Activated CD8-positive, alpha-beta T cell treated with anti-CD3 and anti-CD28 coated beads for 36 hours (primary cell): ENCODE data around the gene MGMT. TPM values are rescaled to one million over a fixed set of nuclear protein-coding genes. Genes with fewer than 3 reads are reported as not detected.

Experiments used
- ATAC-seq: fragments of 200-7000 bp; cut with Tn5 transposase; one replicate; pipeline ENCODE4 v1.10.0; 2021; ENCODE audit warnings: mild to moderate bottlenecking, moderate library complexity
- CTCF ChIA-PET: fragments of 350-600 bp; sonication (Branson Sonifier 250); formaldehyde crosslinking; loops from one replicate; lab custom pipeline; 2021; ENCODE audit warnings: antibody characterized with exemption; lab: Charles Lee
- POLR2A ChIA-PET: fragments of 350-600 bp; sonication (Branson Sonifier 250); formaldehyde crosslinking; loops from one replicate; lab custom pipeline; 2021; ENCODE audit warnings: antibody characterized with exemption; lab: Charles Lee
- DNase-seq: peaks from one replicate; pipeline ENCODE4 v3.0.0-alpha.2; 2020
- H3K27ac Mint-ChIP-seq: one replicate; pipeline ENCODE4 v1.8.0; 2021; ENCODE audit warnings: mild to moderate bottlenecking, mixed read lengths
- H3K27me3 Mint-ChIP-seq: one replicate; pipeline ENCODE4 v1.8.0; 2021; ENCODE audit warnings: mixed read lengths
- H3K36me3 Mint-ChIP-seq: one replicate; pipeline ENCODE4 v1.8.0; 2021; ENCODE audit warnings: low read depth, mixed read lengths
- H3K4me1 Mint-ChIP-seq: one replicate; pipeline ENCODE4 v1.8.0; 2021; ENCODE audit warnings: low read depth, mixed read lengths
- H3K4me3 Mint-ChIP-seq: one replicate; pipeline ENCODE4 v1.8.0; 2021; ENCODE audit warnings: mild to moderate bottlenecking, moderate library complexity, mixed read lengths
- H3K9me3 Mint-ChIP-seq: one replicate; pipeline ENCODE4 v1.8.0; 2021; ENCODE audit warnings: mixed read lengths
- intact Hi-C: fragments of 100-400 bp; cut with micrococcal nuclease; formaldehyde crosslinking; loops from one replicate; pipeline ENCODE4 v1.10.0; 2022
- total RNA-seq, 2 experiments: library from RNA; stranded (reverse); gene quantifications; one replicate each; pipeline ENCODE4 v1.2.3, GENCODE V29; 2021
- TF ChIP-seq, protein P1 (sequence below): fragments of 200-600 bp; IDR thresholded peaks from one replicate; pipeline ENCODE4 v1.8.0; 2022; ENCODE audit warnings: antibody characterized with exemption, mild to moderate bottlenecking

MGMT gene
- total RNA-seq, 2 experiments from 2014 or later = 16.2 to 17.0 TPM

- intact Hi-C loops = no loop called here
- ChIA-PET CTCF (no interaction called here), POLR2A (no interaction called here)
- TF ChIP-seq, protein P1, sequence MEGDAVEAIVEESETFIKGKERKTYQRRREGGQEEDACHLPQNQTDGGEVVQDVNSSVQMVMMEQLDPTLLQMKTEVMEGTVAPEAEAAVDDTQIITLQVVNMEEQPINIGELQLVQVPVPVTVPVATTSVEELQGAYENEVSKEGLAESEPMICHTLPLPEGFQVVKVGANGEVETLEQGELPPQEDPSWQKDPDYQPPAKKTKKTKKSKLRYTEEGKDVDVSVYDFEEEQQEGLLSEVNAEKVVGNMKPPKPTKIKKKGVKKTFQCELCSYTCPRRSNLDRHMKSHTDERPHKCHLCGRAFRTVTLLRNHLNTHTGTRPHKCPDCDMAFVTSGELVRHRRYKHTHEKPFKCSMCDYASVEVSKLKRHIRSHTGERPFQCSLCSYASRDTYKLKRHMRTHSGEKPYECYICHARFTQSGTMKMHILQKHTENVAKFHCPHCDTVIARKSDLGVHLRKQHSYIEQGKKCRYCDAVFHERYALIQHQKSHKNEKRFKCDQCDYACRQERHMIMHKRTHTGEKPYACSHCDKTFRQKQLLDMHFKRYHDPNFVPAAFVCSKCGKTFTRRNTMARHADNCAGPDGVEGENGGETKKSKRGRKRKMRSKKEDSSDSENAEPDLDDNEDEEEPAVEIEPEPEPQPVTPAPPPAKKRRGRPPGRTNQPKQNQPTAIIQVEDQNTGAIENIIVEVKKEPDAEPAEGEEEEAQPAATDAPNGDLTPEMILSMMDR = no peak
- no peak overlapping the region for H3K4me3 Mint-ChIP-seq
- H3K27ac Mint-ChIP-seq = no peak overlapping the region
- H3K4me1 Mint-ChIP-seq = no peaks in the 10 kb centered on the region
- H3K27me3 Mint-ChIP-seq = no peaks in the 10 kb centered on the region
- no peaks in the 10 kb centered on the region for H3K9me3 Mint-ChIP-seq
- peaks cover 50% of the 10 kb centered on the region for H3K36me3 Mint-ChIP-seq
- ATAC-seq (no peak), DNase-seq (no peak)
Observed at GRCh38 chr10:129542589-129542988, 75.5 kb downstream of the MGMT start.

GRCh38 chr10:129544205-129545202 is 77.5 kb downstream of the MGMT start:
- ChIA-PET POLR2A (interaction anchor here (0.7 kb wide), 1 partner anchor 161 kb away, joined by 5 read pairs; no protein-coding TSS in a partner anchor), CTCF (no interaction called here)
- H3K36me3 Mint-ChIP-seq = peaks cover 49% of the 10 kb centered on the region
- H3K9me3 Mint-ChIP-seq = peaks cover 1% of the 10 kb centered on the region
- H3K4me3 Mint-ChIP-seq = no peak overlapping the region
- H3K27ac Mint-ChIP-seq = no peak overlapping the region
- DNase-seq (no peak), ATAC-seq (no peak)
- no peaks in the 10 kb centered on the region for H3K4me1 Mint-ChIP-seq
- intact Hi-C loops = no loop called here
- TF ChIP-seq, protein P1 = no peak
- no peaks in the 10 kb centered on the region for H3K27me3 Mint-ChIP-seq

- Mint-ChIP-seq H3K27me3 (no peaks in the 10 kb centered on the region), H3K27ac (no peak overlapping the region), H3K9me3 (peaks cover 2% of the 10 kb centered on the region), H3K36me3 (peaks cover 49% of the 10 kb centered on the region), H3K4me3 (no peak overlapping the region), H3K4me1 (no peaks in the 10 kb centered on the region)
- DNase-seq (no peak), ATAC-seq (no peak)
- ChIA-PET CTCF (no interaction called here), POLR2A (no interaction called here)
- TF ChIP-seq, protein P1 = no peak
- intact Hi-C loops = no loop called here
Observed at GRCh38 chr10:129545261-129545660, 78.2 kb downstream of the MGMT start.

GRCh38 chr10:129546106-129546505 is 79.1 kb downstream of the MGMT start:
- CTCF ChIA-PET = no interaction called here
- POLR2A ChIA-PET = no interaction called here
- no peak overlapping the region for H3K27ac Mint-ChIP-seq
- TF ChIP-seq, protein P1 = no peak
- intact Hi-C loops = no loop called here
- DNase-seq (no peak), ATAC-seq (no peak)
- H3K4me3 Mint-ChIP-seq = no peak overlapping the region
- peaks cover 2% of the 10 kb centered on the region for H3K9me3 Mint-ChIP-seq
- H3K27me3 Mint-ChIP-seq = no peaks in the 10 kb centered on the region
- no peaks in the 10 kb centered on the region for H3K4me1 Mint-ChIP-seq
- H3K36me3 Mint-ChIP-seq = peaks cover 47% of the 10 kb centered on the region

- CTCF ChIA-PET = no interaction called here
- intact Hi-C loops = no loop called here
Observed at GRCh38 chr10:129547608-129548007, 80.6 kb downstream of the MGMT start.

More at GRCh38 chr10:129547608-129548007, 80.6 kb downstream of the MGMT start:
- TF ChIP-seq, protein P1 = no peak
- DNase-seq = no peak
- Mint-ChIP-seq H3K36me3 (peaks cover 45% of the 10 kb centered on the region), H3K9me3 (peaks cover 2% of the 10 kb centered on the region), H3K4me3 (no peak overlapping the region), H3K27ac (no peak overlapping the region), H3K4me1 (no peaks in the 10 kb centered on the region), H3K27me3 (no peaks in the 10 kb centered on the region)
- POLR2A ChIA-PET = no interaction called here
- ATAC-seq = no peak
